MM.1S (cell line): ENCODE results near the gene TCERG1L.

Source experiments
- EZH2 ChIP-seq: fragments of 300-600 bp; sonication (generic); optimal IDR thresholded peaks from 2 replicates; pipeline ENCODE3; 2017; ENCODE audit warnings: low read depth, mild to moderate bottlenecking, antibody characterized with exemption, low read length, mixed read lengths
- EZH2phosphoT487 ChIP-seq: fragments of 300-600 bp; sonication (generic); IDR thresholded peaks from 2 replicates; pipeline ENCODE4 v1.6.1; 2018; ENCODE audit warnings: antibody characterized with exemption, low read length
- TF ChIP-seq, protein P1 (sequence below): fragments of 300-600 bp; sonication (generic); IDR thresholded peaks from 2 replicates; pipeline ENCODE4 v1.5.1; 2016; ENCODE audit warnings: antibody characterized with exemption, low read length, mixed read lengths

DNA sequence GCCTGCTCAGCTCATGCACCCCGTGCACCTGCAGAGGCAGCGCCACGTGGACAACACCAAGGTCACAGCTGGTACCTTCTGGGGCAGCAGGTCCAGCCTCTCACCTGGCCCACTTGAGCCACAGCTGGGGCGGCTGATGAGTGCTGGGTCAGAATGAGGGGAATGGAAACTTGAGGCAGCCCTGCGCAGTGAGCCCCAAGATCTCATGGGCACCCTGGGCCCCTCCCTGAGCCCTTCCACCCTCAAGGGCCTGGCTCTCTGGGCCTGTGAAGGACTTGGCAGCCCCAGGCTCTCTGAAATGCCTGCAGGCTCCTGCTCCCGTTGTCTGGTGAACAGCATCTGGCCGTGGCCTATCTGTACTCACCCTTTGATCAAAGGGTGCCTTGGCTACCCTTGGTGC lies 112.7 kb downstream of the TCERG1L start:
- TF ChIP-seq EZH2phosphoT487 (no peak), EZH2 (no peak)
- TF ChIP-seq, protein P1, sequence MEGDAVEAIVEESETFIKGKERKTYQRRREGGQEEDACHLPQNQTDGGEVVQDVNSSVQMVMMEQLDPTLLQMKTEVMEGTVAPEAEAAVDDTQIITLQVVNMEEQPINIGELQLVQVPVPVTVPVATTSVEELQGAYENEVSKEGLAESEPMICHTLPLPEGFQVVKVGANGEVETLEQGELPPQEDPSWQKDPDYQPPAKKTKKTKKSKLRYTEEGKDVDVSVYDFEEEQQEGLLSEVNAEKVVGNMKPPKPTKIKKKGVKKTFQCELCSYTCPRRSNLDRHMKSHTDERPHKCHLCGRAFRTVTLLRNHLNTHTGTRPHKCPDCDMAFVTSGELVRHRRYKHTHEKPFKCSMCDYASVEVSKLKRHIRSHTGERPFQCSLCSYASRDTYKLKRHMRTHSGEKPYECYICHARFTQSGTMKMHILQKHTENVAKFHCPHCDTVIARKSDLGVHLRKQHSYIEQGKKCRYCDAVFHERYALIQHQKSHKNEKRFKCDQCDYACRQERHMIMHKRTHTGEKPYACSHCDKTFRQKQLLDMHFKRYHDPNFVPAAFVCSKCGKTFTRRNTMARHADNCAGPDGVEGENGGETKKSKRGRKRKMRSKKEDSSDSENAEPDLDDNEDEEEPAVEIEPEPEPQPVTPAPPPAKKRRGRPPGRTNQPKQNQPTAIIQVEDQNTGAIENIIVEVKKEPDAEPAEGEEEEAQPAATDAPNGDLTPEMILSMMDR = no peak
